Lung (tissue), 4 donors: ENCODE data around the gene RAB23. TPM values are rescaled to one million over a fixed set of nuclear protein-coding genes. Genes with fewer than 3 reads are reported as not detected.

ENCODE experiments used
- polyA plus RNA-seq, 2 donors: library from polyadenylated mRNA; stranded (reverse); fragments of 200-250 nt; gene quantifications; one replicate each; pipeline ENCODE4 v1.2.1, GENCODE V29; 2013
- total RNA-seq, 2 donors: library from RNA; depleted of rRNA in 1 of 2; stranded (reverse); fragments of >200 nt in 1 of 2; gene quantifications; one replicate each; pipeline ENCODE4 v1.2.1, GENCODE V29; 2014 to 2021
- donor health status: Bipolar disorder and iron deficiency.
- donor health status: healthy.
- donor health status: DM: yes; HTN: yes; CAD: no.

Gene RAB23
- total and polyA plus RNA-seq, 4 donors, result 4.2 to 26.7 (median 6.9) TPM

Other genes with a start within 250 kb of the RAB23 start
- gene KIAA1586, start 175.6 kb downstream of the RAB23 start, total RNA-seq, result 10 to 100 TPM in 1 of 2 donors, 1 to 10 TPM in 1; 9.4 to 24.8 TPM
- 1 to 10 TPM; 2.0 to 3.2 TPM for gene KIAA1586, start 175.6 kb downstream of the RAB23 start, polyA plus RNA-seq
- 100 to 1,000 TPM in 1 of 2 donors, 10 to 100 TPM in 1; 41.3 to 133 TPM for gene ZNF451, start 132.1 kb downstream of the RAB23 start, total RNA-seq
- 10 to 100 TPM in 1 of 2 donors, 1 to 10 TPM in 1; 9.1 to 12.9 TPM for gene ZNF451, start 132.1 kb downstream of the RAB23 start, polyA plus RNA-seq
- 1 to 10 TPM; 6.9 to 8.0 TPM for gene BAG2, start 50.0 kb downstream of the RAB23 start, total RNA-seq
- gene BAG2, start 50.0 kb downstream of the RAB23 start, polyA plus RNA-seq, result 1 to 10 TPM; 2.4 to 2.6 TPM
- gene PRIM2, start 95.3 kb upstream of the RAB23 start, total RNA-seq, result 10 to 100 TPM in 1 of 2 donors, 1 to 10 TPM in 1; 8.6 to 21.8 TPM
- gene PRIM2, start 95.3 kb upstream of the RAB23 start, polyA plus RNA-seq, result 1 to 10 TPM; 4.0 to 4.6 TPM